Skin epidermis (tissue), 12 donors: ENCODE measurements around the gene CLIC5.

Experiments used
- H3K27ac ChIP-seq, 21 experiments: fragments of 200-600 bp; sonication (generic) in 11 of 21; one replicate each; pipeline ENCODE4 v1.5.0; 2020; ENCODE audit warnings: mild to moderate bottlenecking in 3 of 21, inconsistent platforms in 2 of 21, moderate library complexity in 2 of 21
- H3K4me3 ChIP-seq, 7 experiments: fragments of 200-600 bp; sonication (generic) in 2 of 7; one replicate each; pipeline ENCODE4 v1.5.0; 2020; ENCODE audit warnings: inconsistent platforms in 2 of 7, mild to moderate bottlenecking in 2 of 7, moderate library complexity in 1 of 7

The CLIC5 gene

DNA sequence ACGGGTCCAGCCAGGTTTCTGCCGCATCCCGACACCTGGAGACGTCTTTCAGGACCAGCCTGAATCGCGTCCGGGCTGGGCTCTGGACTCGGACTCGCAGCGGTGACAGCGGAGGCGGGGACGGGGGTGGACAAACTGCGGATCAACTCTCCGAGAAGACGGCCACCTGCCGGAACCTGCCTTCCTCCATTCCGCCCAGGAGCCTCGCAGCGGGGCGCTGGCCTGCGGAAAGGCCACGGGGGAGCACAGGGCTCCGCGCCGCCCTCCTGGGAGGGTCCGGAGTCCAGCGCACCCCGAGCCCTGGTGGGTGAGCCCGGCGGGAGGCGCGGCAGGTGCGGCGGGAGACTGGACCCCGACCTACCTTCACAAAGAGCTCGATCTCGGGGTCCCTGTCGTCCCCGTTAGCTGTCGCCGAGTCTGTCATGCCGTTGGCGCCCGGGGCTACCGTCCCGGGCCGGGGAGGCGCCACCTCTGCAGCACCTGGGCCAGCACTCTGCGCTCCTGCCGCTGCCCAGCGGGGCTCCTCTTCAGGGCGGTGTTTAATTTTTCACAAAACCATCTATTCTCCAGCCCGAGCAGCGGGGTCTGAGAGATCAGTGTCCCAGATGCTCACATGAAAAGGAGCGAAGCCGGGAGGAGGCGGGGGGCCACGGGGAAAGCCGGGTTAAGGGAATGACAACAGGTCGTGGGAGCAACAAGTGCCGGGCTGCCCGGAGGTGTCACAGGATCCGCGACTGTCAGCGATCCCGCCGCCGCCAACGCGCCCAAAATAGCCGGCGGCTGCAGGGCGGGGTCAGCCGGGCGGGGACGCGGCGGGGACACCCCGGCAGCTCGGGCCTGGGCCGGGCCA is at the start of gene CLIC5:
TSS of gene CLIC5 (minus strand) at position 742 of the 850 bp plus-strand sequence. CDS start at position 424, 318 bp downstream.
- H3K27ac ChIP-seq, result peak within 1 kb of the TSS in 16 of 21 experiments; percentile 14 to 77 (median 50)
- peak within 1 kb of the TSS; percentile 29 to 51 (median 33) for H3K4me3 ChIP-seq

DNA sequence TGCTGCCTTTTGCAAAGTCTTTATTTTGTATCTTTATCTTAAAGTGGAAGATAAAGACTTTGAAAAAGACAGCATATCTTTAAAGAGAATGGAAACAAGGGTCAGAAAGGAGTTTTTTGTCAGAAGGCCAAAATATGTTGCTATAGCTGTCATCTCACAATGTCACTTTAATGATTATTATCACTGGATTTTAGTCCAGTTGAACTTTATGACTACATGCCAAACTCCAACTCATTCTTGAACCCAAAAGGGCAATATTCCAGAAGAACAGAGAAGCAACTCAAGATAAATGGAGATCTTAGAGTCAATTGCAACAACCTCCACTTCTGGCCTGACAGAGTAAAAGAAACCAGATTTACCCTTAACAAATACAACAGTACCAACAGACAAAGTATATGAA is 47.3 kb upstream of the CLIC5 start:
- no peak overlapping the region for H3K27ac ChIP-seq

DNA sequence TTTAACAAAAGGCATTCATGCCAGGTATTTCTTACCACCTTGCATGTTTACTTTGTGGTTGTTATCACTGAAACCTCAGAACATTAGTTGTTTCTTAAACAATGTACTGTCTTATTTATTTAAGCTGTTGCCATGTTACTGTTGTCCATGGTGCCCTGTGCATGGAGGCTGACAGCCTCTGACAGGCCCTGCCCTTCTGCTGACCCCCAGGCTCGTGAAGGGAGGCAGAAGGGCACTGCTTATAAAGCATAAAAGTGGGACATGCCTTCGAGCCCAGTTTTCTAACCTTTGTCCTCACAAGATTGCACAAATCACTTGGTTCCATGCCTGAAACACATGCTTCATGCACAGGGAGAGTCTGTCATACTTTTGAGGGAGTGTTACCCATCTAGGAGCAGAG is 46.7 kb upstream of the CLIC5 start:
- Histone ChIP-seq H3K27ac (no peak overlapping the region), H3K4me3 (no peak overlapping the region)

More for the DNA sequence above, 47.3 kb upstream of the CLIC5 start:
- H3K4me3 ChIP-seq, result no peak overlapping the region

DNA sequence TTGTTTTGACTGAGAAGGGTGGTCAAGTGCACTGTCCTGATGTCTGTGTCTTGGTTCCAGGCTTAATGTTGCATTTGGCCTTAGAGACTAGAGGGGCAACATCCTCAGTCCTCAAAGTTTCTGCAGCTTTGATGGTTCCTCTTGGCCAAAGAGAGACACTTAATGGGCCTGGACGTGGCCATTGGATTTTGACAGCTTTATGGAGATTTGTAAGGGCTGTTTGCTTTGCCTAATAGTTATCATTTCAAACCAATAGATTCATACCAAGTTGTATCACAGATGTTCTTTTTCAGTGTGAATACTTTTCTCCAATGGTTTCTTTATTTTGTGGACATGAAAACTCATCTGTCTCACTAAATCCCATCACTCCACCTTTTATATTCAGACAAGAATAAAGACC is 45.8 kb upstream of the CLIC5 start:
- Histone ChIP-seq H3K4me3 (no peak overlapping the region), H3K27ac (no peak overlapping the region)

DNA sequence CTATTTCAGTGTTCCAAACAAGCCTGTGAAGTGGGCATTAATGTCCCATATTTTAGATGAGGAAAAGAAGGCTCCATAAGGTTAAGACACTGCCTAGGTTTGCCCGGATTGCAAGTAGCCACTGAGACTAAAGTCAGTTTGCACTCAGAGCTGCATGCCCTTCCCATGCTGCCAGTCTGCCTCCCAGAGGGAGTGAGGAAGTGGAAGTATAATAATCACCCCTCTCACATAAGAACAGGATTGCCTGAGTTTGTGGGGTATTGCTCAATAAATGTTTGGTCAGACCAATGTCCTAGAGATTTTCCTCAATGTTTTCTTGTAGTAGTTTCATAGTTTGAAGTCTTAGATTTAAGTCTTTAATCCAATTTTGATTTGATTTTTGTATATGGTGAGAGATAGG is 43.9 kb upstream of the CLIC5 start:
- H3K27ac ChIP-seq, result no peak overlapping the region
- H3K4me3 ChIP-seq, result no peak overlapping the region

DNA sequence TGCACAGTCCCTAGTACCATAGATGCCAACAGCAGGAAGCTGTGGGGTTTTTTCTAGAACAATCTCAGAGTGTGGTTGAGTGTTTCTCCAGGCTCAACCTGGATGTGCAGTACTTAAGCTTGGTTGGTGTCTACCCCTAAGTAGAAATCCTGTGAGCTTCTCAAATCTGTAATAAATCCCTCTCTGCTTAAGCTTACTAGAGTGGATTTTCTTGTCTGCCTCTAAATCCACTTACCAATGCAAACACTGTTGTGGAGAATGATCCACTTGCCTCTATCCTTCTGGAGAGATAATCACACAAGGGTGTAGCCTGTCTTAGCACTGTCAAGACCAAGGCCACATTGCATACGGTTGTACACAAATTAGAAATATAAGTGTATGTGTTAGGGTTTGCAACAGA is 43.3 kb upstream of the CLIC5 start:
- Histone ChIP-seq H3K4me3 (no peak overlapping the region), H3K27ac (no peak overlapping the region)

DNA sequence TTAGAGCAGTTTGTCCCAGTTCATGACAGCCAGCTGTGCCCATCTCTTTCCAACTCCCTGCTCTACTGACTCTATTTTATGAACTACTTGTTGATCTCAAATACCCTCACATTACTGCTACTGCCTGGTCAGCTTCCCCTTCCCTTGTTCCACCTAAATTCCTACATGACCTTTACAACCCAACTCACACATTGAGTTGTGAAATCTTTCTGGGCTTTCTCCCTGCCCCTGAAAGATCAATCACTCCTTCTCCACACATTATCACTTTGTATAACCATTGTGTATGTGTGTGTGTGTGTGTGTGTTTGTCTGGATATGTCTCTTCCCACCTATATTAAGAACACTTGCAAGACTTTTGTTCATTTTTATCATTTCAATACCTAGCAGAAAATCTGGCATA is 42.1 kb upstream of the CLIC5 start:
- no peak overlapping the region for H3K27ac ChIP-seq

DNA sequence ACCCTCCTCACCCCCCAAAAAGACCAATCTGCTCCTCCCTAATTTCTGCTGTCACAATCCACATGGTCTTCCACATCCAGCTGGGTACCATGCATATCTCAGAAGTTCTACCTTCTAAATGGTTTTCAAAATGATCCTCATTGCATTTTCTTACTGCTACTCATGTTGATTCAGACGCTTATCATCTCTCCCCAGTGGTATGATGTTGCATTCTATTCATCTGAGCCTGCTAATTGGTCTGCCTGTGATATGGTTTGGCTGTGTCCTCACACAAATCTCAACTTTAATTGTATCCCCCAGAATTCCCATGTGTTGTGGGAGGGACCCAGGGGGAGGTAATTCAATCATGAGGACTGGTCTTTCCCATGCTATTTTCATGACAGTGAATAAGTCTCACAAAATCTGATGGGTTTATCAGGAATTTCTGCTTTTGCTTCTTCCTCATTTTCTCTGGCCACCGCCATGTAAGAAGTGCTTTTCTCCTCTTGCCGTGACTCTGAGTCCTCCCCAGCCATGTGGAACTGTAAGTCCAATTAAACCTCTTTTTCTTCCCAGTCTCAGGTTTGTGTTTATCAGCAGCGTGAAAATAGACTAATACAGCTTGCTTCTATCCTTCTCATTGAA is 41.4 kb upstream of the CLIC5 start:
- no peak overlapping the region for H3K27ac ChIP-seq

More for the DNA sequence above, 42.1 kb upstream of the CLIC5 start:
- H3K4me3 ChIP-seq, result no peak overlapping the region

DNA sequence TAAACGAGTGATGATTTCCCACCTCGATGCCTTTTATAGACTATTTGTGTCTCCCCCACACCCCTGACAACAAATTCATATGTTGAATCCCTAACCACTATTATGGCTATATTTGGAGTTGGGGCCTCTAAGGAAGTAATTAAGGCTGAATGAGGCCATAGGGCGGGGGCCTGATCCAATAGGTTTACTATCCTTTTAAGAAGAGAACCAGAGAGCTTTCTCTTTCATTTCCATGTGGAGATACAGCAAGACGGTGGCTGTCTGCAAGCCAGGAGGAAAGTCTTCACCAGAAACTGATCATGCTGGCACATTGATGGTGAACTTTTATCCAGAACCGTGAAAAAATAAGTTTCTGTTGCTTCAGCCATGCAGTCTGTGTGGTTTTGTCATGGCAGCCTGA is 38.9 kb upstream of the CLIC5 start:
- no peak overlapping the region for H3K4me3 ChIP-seq
- H3K27ac ChIP-seq, result peak overlapping the region in 5 of 21 experiments; percentile 21 to 58 (median 36)

More for the DNA sequence above, 41.4 kb upstream of the CLIC5 start:
- H3K4me3 ChIP-seq, result no peak overlapping the region

DNA sequence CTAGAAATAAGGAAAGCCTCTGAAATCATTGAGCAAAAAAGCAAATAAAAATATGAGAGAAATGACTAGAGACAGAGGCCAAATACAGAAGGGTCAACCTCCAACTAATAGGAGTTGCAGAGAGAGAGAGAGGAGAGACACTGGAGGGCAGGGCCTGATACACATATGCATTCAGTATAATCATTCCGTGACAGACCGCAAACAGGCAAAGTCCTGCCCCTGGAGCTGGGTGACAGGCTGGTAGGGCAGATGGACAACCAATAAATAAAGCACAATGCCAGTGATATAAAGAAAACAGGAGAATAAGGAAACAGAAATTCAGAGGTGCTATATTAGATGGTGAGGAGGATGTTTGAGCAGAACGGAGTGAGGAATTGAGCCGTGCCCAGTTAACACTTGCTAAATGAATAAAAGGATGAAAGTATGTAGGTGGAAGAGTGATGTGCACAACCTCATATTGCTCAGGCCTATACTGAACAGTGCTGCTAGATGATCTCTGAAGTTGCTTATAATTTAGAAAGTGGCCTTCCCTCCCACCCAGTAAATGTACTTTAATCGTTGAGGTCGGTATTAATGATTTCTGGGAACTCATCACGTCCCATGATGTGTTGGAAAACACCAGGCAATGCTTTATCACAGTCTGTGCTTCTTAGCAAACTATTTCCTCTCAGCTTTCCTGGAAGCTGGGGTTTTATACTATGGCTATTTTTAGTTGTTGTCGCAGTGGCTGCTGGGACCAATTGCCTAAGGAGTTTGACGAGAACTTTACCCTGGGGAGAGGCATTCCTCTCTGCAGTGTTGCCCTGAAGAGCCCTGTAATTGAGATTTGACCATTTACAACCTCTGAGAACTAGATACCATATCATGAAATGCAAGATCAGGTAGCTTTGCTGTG is 37.6 kb upstream of the CLIC5 start:
- Histone ChIP-seq H3K4me3 (no peak overlapping the region), H3K27ac (peak overlapping the region in 13 of 21 experiments; percentile 17 to 74 (median 49))

DNA sequence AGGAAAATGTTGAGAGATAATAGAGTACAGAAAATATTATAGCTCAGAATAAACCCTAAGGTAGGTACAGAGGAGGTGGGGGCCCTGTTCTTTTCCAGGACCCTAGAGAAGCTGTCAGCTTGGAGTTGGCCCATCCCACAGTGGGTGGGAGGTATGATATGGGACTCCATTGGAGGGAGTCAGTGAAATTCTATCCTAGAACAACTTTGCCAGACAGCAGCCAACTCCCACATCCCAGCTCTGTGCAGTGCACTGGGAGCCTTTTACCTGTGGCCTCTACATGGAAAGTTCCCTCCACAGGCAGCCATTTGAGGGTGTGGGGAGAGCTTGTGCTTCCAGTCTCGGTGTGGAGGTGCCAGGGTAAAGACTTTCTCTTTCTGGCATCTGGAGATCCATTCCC is 36.8 kb upstream of the CLIC5 start:
- Histone ChIP-seq H3K4me3 (no peak overlapping the region), H3K27ac (peak overlapping the region in 10 of 21 experiments; percentile 17 to 74 (median 52))

DNA sequence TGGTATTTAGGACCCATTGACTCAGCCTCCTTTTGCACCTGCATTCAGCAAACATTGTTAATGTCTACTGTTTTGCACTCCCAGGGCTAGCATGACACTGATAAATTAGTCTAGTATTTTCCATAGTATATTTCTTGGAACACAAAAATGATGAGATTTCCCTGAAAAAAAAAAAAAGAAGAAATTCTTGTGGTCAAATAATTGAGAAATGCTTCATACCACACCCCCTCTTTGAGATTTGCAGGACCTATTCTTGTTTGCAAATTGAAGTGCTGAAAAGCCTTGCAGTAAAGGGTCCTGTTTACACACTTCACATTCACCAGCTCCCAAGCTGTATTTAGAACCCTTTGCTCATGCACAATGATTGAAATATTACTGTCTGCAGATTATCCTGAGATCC is 36.3 kb upstream of the CLIC5 start:
- peak overlapping the region in 1 of 21 experiments; percentile 74 for H3K27ac ChIP-seq
- no peak overlapping the region for H3K4me3 ChIP-seq

DNA sequence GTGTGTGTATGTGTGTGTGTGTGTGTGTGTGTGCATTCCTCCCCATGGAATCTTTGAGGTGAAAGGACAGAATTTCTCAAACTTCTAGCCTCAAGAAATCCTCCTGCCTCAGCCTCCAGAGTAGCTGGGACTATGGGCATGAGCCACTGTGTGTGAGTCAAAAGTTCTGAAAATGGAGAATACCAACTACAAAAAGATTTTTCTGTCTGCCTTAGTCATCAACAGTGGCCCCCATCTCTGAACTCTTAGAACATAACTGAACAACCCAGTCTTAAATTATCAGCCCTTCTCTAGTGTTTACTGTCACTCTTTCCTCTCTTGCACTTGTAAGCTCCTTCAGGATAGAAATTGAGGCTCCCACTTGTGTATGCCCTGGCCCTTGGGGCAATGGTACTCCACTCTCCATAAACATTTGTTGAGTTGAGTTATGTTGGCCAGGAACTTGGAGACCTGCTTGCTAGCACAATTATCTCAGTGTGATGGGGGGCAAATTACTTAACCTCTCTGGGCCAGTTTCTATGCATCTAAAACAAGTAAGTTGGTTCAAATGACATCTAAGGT is 35.3 kb upstream of the CLIC5 start:
- H3K27ac ChIP-seq, result peak overlapping the region in 1 of 21 experiments; percentile 23

DNA sequence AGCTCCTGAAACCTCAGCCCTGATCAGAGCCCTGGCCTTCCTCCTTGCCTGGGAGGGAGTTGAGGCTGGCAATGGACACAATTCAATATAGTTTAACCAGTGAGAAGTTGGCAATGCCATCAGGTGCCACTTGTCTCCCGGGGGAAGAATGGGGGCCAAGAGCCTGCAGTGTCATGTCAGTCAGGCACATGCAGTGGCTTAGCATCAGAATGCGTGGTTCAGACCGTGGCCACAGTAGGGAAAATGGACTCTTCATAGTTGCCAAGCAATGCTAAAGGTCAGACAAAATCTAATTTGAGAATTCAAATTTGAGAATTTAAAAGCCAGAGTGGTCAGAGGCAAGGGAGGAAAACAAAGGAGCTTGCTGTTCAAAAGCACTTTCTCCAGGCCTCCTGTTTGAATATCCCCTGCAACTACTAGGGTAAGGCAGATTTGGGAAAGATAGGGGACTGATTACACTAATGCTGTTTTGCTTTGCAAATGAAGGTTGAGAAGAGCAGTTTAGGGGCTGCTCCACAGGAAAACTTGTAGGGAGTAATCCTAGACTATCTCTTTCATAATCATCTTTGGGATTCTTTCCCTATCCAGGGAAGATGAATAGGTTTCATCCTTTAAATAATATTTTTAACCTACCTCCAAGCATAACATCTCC is 33.1 kb upstream of the CLIC5 start:
- Histone ChIP-seq H3K27ac (no peak overlapping the region), H3K4me3 (no peak overlapping the region)

More for the DNA sequence above, 35.3 kb upstream of the CLIC5 start:
- H3K4me3 ChIP-seq, result no peak overlapping the region

DNA sequence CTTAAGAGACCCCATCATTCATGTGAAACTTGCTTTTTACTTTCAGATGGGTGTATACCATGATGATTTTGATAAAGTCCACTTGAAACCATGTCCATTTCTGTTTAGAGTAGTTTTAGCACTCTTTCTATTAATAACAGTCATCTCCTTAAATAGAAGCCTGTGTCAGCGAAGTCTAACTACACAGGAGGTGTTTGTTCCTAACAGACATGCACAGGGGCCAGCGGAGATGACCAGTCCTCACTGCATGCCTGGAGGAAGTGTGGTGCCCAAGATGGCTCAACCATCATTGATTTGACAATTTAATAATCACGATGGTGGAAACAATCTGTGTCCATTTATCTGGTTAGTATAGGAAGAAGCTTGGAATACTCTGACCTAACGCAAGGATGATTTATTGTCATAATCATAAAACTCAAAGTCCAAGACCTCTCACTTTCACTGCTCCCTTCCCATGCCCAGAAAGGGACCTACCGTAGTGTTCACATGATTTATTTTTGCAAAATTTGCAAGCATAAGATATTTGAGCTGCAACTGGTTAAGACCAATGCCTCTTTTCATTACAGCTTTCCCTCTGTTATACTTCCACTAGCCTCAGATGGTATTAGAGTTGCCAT is 31.0 kb upstream of the CLIC5 start:
- no peak overlapping the region for H3K4me3 ChIP-seq
- no peak overlapping the region for H3K27ac ChIP-seq

DNA sequence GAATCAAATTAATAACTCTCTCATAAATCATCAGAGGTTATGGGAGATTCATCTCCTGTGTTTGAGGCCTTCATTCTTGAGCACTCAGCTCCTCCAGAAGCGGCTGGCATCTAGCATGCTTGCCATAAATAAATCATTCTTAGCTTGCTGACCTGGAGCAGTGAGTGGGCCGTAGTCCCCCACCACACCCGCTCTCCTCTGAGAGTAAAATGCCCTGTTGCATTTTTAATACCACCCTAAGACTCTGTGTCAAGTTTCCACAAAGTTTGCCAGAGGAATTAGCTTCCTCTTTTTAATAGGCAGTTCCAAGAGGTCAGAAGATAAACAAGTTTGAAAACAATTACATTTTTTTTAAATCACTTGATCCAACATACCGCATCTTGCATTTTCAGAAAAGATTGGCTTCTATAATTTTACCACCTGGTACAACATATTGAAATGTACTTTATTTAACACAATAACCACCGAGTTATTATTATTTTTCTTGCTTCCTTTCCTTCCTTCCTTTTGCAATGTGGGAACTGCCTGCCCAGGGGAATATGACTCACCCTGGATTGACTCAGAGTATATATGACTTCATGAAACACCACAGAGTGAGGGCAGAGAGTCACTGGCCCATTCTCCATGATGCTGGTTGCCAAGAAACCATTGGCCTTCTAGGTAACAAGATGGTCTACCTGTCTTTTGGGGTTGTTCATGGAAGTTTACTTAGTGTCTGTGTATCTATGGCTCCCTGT is 29.4 kb upstream of the CLIC5 start:
- Histone ChIP-seq H3K27ac (peak overlapping the region in 7 of 21 experiments; percentile 8 to 60 (median 43)), H3K4me3 (no peak overlapping the region)

DNA sequence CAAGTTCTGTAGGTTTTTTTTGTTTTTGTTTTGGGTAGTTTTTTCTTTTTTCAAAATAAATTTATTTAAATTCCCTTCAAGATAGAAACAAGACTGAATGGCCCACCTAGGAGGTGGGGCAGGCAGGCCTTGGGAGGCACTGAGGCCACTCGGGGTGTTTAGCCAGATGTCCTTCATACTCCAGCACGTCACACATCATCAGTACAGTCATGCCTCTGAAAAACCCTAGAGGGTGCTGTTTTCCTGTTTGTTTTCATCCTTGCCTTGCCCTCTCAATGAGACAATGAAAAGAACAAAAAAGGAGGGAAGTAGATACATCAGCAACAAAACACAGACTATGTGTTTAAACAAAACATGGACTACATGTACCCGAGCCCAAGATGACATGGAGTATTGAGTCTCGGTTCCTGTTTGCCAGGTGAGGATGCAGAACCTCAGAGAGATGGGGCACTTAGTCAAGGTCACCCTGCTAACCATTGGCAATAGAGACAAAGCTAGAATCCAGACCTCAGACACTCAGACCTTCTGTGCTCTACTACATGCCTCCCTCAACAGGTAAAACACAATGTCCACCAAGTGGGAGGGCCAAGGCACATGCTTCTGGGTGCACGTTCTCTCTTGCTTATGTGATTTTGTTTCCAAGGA is 26.8 kb upstream of the CLIC5 start:
- Histone ChIP-seq H3K27ac (no peak overlapping the region), H3K4me3 (no peak overlapping the region)

DNA sequence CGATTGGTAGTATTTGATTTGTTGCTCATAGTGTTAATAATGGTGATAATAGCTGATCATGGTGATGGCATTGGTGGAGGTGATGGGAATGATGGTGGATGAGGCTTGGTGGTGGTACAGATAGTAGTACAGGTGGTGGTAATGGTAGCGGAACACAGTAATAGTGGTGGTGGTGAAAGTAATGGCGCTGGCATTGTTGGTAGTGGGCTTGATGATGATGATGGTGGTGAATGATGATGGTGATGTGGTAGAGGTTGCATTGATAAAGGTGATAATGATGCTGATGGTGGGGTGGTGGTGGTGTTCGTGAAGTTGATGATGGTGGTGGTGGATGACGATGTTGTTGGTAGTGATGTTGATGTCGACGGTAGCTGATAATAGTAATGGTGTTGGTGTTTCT is 24.6 kb upstream of the CLIC5 start:
- no peak overlapping the region for H3K4me3 ChIP-seq
- no peak overlapping the region for H3K27ac ChIP-seq
